Ectodermal cell (in vitro differentiated cells): ENCODE results near the gene FXR1.
"Not testable (repeated sequence)": the region's sequence is repeated elsewhere in the genome, so short reads cannot be mapped to it uniquely, and the experiment has no call there.

Experiments used
- H3K27ac ChIP-seq: 2 replicates; pipeline ENCODE4 v1.7.0; 2013; ENCODE audit warnings: mild to moderate bottlenecking, low read depth, low read length; ENCODE audit not compliant: insufficient read depth, poor library complexity, severe bottlenecking
- H3K27me3 ChIP-seq: 2 replicates; pipeline ENCODE4 v1.7.0; 2013; ENCODE audit warnings: mild to moderate bottlenecking, low read length; ENCODE audit not compliant: insufficient read depth, control insufficient read depth, poor library complexity, severe bottlenecking
- H3K36me3 ChIP-seq: one replicate; pipeline ENCODE4 v1.7.0; 2013; ENCODE audit warnings: low read length; ENCODE audit not compliant: control insufficient read depth, insufficient read depth
- H3K4me1 ChIP-seq: one replicate; pipeline ENCODE4 v1.7.0; 2013; ENCODE audit warnings: low read length; ENCODE audit not compliant: control insufficient read depth, insufficient read depth
- H3K4me3 ChIP-seq: 2 replicates; pipeline ENCODE4 v1.7.0; 2013; ENCODE audit warnings: low read depth, low read length, control low read depth; ENCODE audit not compliant: insufficient read depth
- H3K9me3 ChIP-seq: 2 replicates; pipeline ENCODE4 v1.7.0; 2013; ENCODE audit warnings: mild to moderate bottlenecking, low read length, moderate library complexity; ENCODE audit not compliant: control insufficient read depth
- WGBS, 2 experiments: methylation state at CpG; one replicate each; pipeline ENCODE4 v1.1.7; 2013; ENCODE audit warnings: missing lambda C conversion rate in 2 of 2; 5-methylcytosine and 5-hydroxymethylcytosine counted together

The FXR1 gene

DNA sequence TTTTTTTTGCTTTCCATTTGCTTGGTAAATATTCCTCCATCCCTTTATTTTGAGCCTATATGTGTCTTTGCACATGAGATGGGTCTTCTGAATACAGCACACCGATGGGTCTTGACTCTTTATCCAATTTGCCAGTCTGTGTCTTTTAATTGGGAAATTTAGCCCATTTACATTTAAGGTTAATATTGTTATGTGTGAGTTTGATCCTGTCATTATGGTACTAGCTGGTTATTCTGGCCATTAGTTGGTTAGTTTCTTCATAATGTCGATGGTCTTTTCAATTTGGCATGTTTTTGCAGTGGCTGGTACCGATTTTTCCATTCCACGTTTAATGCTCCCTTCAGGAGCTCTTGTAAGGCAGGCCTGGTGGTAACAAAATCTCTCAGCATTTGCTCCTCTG is 89.9 kb downstream of the FXR1 start:
- H3K36me3 ChIP-seq, H3K27ac ChIP-seq, H3K9me3 ChIP-seq, H3K4me3 ChIP-seq, H3K4me1 ChIP-seq, H3K27me3 ChIP-seq: not testable (repeated sequence)
- WGBS, 2 experiments = 93 to 96% methylated on average over 3 to 4 of the region's 4 CpGs

DNA sequence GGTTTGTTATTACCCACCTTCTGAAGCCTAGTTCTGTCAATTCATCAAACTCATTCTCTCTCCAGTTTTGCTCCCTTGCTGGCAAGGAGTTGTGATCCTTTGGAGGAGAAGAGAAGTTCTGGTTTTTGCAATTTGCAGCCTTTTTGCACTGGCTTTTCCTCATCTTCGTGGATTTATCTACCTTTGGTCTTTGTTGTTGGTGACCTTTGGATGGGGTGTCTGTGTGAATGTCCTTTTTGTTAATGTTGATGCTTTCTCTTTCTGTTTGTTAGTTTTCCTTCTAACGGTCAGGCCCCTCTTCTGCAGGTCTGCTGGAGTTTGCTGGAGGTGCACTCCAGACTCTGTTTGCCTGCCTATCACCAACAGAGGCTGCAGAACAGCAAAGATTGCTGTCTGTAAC is 91.0 kb downstream of the FXR1 start:
- not testable (repeated sequence) for H3K27ac ChIP-seq, H3K4me3 ChIP-seq, H3K4me1 ChIP-seq, H3K9me3 ChIP-seq, H3K36me3 ChIP-seq, H3K27me3 ChIP-seq
- 89 to 93% methylated on average over 2 of the region's 2 CpGs for WGBS, 2 experiments

DNA sequence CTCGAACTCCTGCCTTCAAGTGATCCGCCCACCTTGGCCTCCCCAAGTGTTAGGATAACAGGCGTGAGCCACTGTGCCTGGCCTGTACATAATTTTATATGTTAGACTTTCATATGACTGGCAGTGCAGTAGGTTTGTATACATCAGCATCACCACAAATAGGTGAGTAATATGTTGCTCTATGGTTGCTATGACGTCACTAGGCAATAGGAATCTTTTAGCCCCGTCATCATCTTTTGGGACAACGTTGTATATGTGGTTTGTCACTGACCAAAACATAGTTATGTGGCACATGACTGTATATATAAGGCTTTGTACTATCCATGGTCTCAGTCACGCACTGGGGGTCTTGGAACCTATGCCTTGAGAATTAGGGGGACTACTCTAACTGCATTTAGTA is 94.1 kb downstream of the FXR1 start:
- no peak overlapping the region for H3K27ac ChIP-seq
- WGBS, 2 experiments = 93% methylated on average over 7 of the region's 7 CpGs

DNA sequence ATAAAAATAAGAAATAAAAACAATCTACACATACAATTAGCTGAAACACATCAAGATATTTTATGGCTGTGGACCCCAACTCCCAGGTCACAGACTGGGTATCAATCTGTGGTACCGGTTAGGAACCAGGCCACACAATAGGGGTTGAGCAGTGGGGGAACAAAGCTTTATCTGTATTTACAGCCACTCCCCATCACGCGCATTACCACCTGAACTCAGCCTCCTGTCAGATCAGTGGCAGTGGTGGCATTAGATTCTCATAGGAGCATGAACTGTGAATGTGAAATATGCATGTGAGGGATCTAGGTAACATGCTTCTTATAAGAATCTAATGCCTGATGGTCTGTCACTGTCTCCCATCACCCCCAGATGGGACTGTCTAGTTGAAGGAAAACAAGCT is 94.8 kb downstream of the FXR1 start:
- Histone ChIP-seq H3K4me3 (no peak overlapping the region), H3K27me3 (no peaks in the 10 kb centered on the region), H3K4me1 (no peaks in the 10 kb centered on the region), H3K9me3 (no peaks in the 10 kb centered on the region), H3K27ac (no peak overlapping the region), H3K36me3 (no peaks in the 10 kb centered on the region)
- WGBS, 2 experiments = 98% methylated on average over 3 of the region's 3 CpGs

More for the DNA sequence above, 94.1 kb downstream of the FXR1 start:
- Histone ChIP-seq H3K4me3 (no peak overlapping the region), H3K4me1 (no peaks in the 10 kb centered on the region), H3K27me3 (no peaks in the 10 kb centered on the region), H3K36me3 (no peaks in the 10 kb centered on the region), H3K9me3 (no peaks in the 10 kb centered on the region)

DNA sequence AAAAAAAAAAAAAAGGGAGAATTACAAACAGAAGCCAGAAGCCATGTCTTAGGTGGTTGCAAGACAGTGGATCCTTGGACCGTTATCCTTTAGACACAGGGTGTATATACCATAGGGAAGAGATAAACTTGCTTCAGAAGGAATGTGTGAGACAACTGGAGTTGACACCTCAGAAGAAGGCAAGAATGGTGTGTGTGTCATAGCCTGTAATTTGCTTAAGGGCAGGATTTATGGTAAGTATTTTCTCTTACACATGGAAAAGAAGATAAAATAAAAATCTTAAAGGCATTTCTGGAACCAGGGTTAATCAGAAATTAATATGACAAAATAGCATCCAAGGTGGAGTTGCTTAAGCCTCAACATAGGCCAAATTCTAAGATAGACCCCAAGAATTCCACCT is 96.3 kb downstream of the FXR1 start:
- Histone ChIP-seq H3K9me3 (no peaks in the 10 kb centered on the region), H3K27ac (no peak overlapping the region), H3K27me3 (no peaks in the 10 kb centered on the region), H3K4me3 (no peak overlapping the region), H3K4me1 (no peaks in the 10 kb centered on the region), H3K36me3 (no peaks in the 10 kb centered on the region)
- 85 to 94% methylated on average over 1 of the region's 1 CpG for WGBS, 2 experiments

DNA sequence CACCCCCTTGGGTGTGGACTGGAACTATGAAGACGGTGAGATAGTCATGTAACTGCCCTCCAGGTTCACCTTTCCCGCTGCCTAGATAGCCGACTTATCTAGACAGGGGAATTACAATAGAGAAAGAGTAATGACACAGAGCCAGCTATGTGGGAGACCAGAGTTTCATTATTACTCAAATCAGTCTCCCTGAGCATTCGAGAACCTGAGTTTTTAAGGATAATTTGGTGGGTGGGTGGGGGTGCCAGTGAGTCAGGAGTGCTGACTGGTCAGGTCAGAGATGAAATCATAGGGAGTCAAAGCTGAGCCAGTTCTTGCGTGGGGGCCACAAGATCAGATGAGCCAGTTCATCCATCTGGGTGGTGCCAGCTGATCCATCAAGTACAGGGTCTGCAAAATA is 96.8 kb downstream of the FXR1 start:
- no peaks in the 10 kb centered on the region for H3K9me3 ChIP-seq
- WGBS, 2 experiments = 79% methylated on average over 5 of the region's 5 CpGs
- H3K4me1 ChIP-seq = no peaks in the 10 kb centered on the region
- H3K4me3 ChIP-seq = no peak overlapping the region
- no peak overlapping the region for H3K27ac ChIP-seq
- H3K36me3 ChIP-seq = no peaks in the 10 kb centered on the region
- H3K27me3 ChIP-seq = no peaks in the 10 kb centered on the region

DNA sequence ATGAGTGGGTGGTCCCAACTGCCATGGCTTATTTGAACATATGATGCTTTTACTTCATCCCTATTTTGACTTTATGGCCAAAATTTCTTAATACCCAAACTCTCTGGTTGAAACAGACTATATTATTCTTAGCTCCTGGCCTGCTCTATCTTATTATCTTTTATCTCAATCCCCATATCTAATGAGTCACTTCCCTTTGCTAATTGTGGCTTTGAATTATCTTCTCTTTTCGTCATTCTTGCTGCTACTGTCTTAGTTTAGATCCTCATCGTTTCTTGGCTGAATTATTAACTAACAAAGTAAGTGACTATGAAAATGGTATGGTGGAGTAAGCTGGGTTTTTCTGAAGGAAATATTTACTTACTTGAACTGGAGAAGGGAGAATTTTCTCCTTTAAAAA is 105.2 kb downstream of the FXR1 start:
- Histone ChIP-seq H3K4me1 (no peaks in the 10 kb centered on the region), H3K27me3 (no peaks in the 10 kb centered on the region), H3K9me3 (no peaks in the 10 kb centered on the region), H3K4me3 (no peak overlapping the region), H3K27ac (no peak overlapping the region), H3K36me3 (no peaks in the 10 kb centered on the region)
- 91 to 96% methylated on average over 2 of the region's 2 CpGs for WGBS, 2 experiments

DNA sequence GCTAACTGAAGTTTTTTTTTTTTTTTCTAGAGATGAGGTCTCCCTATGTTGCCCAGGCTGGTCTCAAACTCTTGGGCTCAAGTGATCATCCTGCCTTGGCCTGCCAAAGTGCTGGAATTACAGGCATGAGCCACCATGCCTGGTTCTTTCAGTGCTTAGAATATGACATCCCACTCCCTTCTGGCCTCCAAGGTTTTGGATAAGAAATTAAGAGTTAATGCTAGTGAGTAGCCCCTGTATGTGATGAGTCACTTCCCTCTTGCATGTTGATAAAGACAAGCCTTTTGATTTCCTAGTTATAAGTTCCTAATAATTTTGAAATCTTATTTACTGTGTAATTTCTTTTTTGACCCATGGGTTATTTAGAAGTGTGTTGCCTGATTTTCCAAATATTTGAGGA is 112.7 kb downstream of the FXR1 start:
- no peaks in the 10 kb centered on the region for H3K9me3 ChIP-seq
- no peaks in the 10 kb centered on the region for H3K27me3 ChIP-seq
- H3K4me3 ChIP-seq = no peak overlapping the region
- no peaks in the 10 kb centered on the region for H3K4me1 ChIP-seq
- H3K27ac ChIP-seq = no peak overlapping the region
- no peaks in the 10 kb centered on the region for H3K36me3 ChIP-seq

DNA sequence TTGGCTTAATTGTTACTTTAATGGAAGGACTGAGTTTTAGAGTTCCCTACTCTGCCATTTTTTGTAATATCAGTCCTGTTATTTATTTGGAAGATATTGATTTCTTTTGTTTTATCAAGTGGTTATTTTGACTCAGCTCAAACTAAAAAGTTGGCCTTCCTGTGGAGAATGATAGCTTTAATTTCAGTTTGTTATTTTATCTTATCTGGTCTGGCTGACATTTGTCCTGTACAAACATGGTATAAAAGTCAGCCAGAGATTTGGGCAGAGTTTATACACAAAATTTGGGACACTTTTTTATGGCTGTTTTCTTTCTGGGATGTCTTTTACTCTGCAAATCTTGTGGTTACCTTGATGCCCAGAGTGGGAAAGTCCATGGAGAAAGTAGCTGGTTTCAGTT is 118.5 kb downstream of the FXR1 start:
- no peak overlapping the region for H3K27ac ChIP-seq
- no peaks in the 10 kb centered on the region for H3K27me3 ChIP-seq
- H3K36me3 ChIP-seq = no peaks in the 10 kb centered on the region
- no peaks in the 10 kb centered on the region for H3K9me3 ChIP-seq
- no peak overlapping the region for H3K4me3 ChIP-seq
- H3K4me1 ChIP-seq = no peaks in the 10 kb centered on the region
